GM23338 (cell line): ENCODE measurements around the gene OR1M1. TPM values are rescaled to one million over a fixed set of nuclear protein-coding genes. Genes with fewer than 3 reads are reported as not detected.

Experiments used
- ATAC-seq: fragments of 200-7000 bp; cut with Tn5 transposase; 3 replicates; pipeline ENCODE4 v1.9.1; 2020
- DNase-seq: peaks from one replicate; pipeline ENCODE4 v3.0.0-alpha.2; 2015; ENCODE audit warnings: low spot score
- H2AFZ ChIP-seq: fragments of 200-600 bp; sonication (generic); 2 replicates; pipeline ENCODE4 v1.8.0; 2016; ENCODE audit warnings: antibody characterized with exemption, mild to moderate bottlenecking, moderate library complexity
- H3F3A ChIP-seq: fragments of 200-600 bp; sonication (generic); replicated peaks from 2 replicates; pipeline ENCODE4 v1.8.0; 2017; ENCODE audit warnings: antibody characterized with exemption, mixed run types, low read depth
- H3K27ac ChIP-seq: fragments of 200-600 bp; sonication (generic); 2 replicates; pipeline ENCODE4 v1.6.1; 2016; ENCODE audit warnings: low read depth
- H3K27me3 ChIP-seq: fragments of 200-600 bp; sonication (generic); 2 replicates; pipeline ENCODE4 v1.8.0; 2016; ENCODE audit warnings: mild to moderate bottlenecking, mixed run types, moderate library complexity; ENCODE audit not compliant: insufficient read depth
- H3K36me3 ChIP-seq: fragments of 200-600 bp; sonication (generic); 2 replicates; pipeline ENCODE4 v1.8.0; 2016; ENCODE audit warnings: mild to moderate bottlenecking; ENCODE audit not compliant: insufficient read depth
- H3K4me1 ChIP-seq: fragments of 200-600 bp; sonication (generic); 2 replicates; pipeline ENCODE4 v1.8.0; 2016; ENCODE audit warnings: mild to moderate bottlenecking, moderate library complexity; ENCODE audit not compliant: insufficient read depth
- H3K4me2 ChIP-seq: fragments of 200-600 bp; sonication (generic); 2 replicates; pipeline ENCODE4 v1.7.1; 2017; ENCODE audit warnings: mixed run types
- H3K4me3 ChIP-seq: fragments of 200-600 bp; sonication (generic); 2 replicates; pipeline ENCODE4 v1.6.1; 2016; ENCODE audit warnings: mixed run types
- H3K79me2 ChIP-seq: fragments of 200-600 bp; sonication (generic); replicated peaks from 2 replicates; pipeline ENCODE4 v1.8.0; 2017; ENCODE audit warnings: mild to moderate bottlenecking; ENCODE audit not compliant: insufficient read depth
- H3K9me2 ChIP-seq: fragments of 200-600 bp; sonication (generic); 2 replicates; pipeline ENCODE4 v1.8.0; 2017; ENCODE audit not compliant: insufficient read depth
- H4K20me1 ChIP-seq: fragments of 200-600 bp; sonication (generic); replicated peaks from 2 replicates; pipeline ENCODE4 v1.8.0; 2017; ENCODE audit warnings: mild to moderate bottlenecking; ENCODE audit not compliant: insufficient read depth
- H3K27ac Mint-ChIP-seq: 2 replicates; pipeline ENCODE4 v1.8.0; 2020; ENCODE audit warnings: inconsistent platforms, mild to moderate bottlenecking, moderate library complexity, mixed read lengths
- H3K27me3 Mint-ChIP-seq: 3 replicates; pipeline ENCODE4 v1.8.0; 2022; ENCODE audit warnings: low read depth, mild to moderate bottlenecking, moderate library complexity, mixed read lengths, inconsistent platforms; ENCODE audit not compliant: insufficient read depth, poor library complexity
- H3K36me3 Mint-ChIP-seq: 3 replicates; pipeline ENCODE4 v1.8.0; 2021; ENCODE audit warnings: low read depth, mild to moderate bottlenecking, inconsistent platforms, moderate library complexity, mixed read lengths
- H3K4me1 Mint-ChIP-seq: 3 replicates; pipeline ENCODE4 v1.8.0; 2020; ENCODE audit warnings: mild to moderate bottlenecking, inconsistent platforms, mixed read lengths
- H3K4me3 Mint-ChIP-seq: 3 replicates; pipeline ENCODE4 v1.8.0; 2021; ENCODE audit warnings: moderate library complexity, mild to moderate bottlenecking, inconsistent platforms, mixed read lengths
- H3K9me3 Mint-ChIP-seq: 3 replicates; pipeline ENCODE4 v1.8.0; 2020; ENCODE audit warnings: moderate library complexity, mild to moderate bottlenecking, inconsistent platforms, mixed read lengths
- CREB1 ChIP-seq: fragments of 250-450 bp; sonication (Bioruptor Pico); IDR thresholded peaks from 2 replicates; pipeline ENCODE4 v1.5.0; 2020; ENCODE audit warnings: low read depth, mild to moderate bottlenecking, moderate library complexity
- CTCF ChIP-seq, 2 experiments: fragments of 200-600 bp in 1 of 2; sonication (generic) in 1 of 2; conservative IDR thresholded peaks; 2 replicates each; pipeline versions ENCODE4 v1.5.1 to v1.6.1; 2016 to 2017; ENCODE audit warnings: antibody characterized with exemption in 2 of 2, low read depth in 2 of 2, mild to moderate bottlenecking in 2 of 2, moderate library complexity in 1 of 2
- EZH2 ChIP-seq: fragments of 200-600 bp; sonication (generic); IDR thresholded peaks from one replicate; pipeline ENCODE4 v1.8.0; 2017; ENCODE audit warnings: antibody characterized with exemption, mild to moderate bottlenecking, low read depth; ENCODE audit not compliant: unreplicated experiment
- EZH2phosphoT487 ChIP-seq: fragments of 200-600 bp; sonication (generic); IDR thresholded peaks from one replicate; pipeline ENCODE4 v1.8.1; 2018; ENCODE audit warnings: antibody characterized with exemption; ENCODE audit not compliant: unreplicated experiment
- JUNB ChIP-seq: IDR thresholded peaks from one replicate; pipeline ENCODE4 v1.6.1; 2016; ENCODE audit warnings: antibody characterized with exemption; ENCODE audit not compliant: unreplicated experiment
- NANOG ChIP-seq: IDR thresholded peaks from 2 replicates; pipeline ENCODE4 v1.6.1; 2016; ENCODE audit warnings: antibody characterized with exemption, borderline replicate concordance
- POLR2AphosphoS5 ChIP-seq: IDR thresholded peaks from 2 replicates; pipeline ENCODE4 v1.6.1; 2016; ENCODE audit warnings: antibody characterized with exemption, low read depth
- STAT1 ChIP-seq: IDR thresholded peaks from one replicate; pipeline ENCODE4 v1.6.1; 2016; ENCODE audit warnings: antibody characterized with exemption; ENCODE audit not compliant: unreplicated experiment
- ZNF114 ChIP-seq: fragments of 250-450 bp; sonication (Bioruptor Pico); IDR thresholded peaks from 2 replicates; pipeline ENCODE4 v1.5.0; 2020; ENCODE audit warnings: mild to moderate bottlenecking, moderate library complexity
- ZNF331 ChIP-seq: fragments of 250-450 bp; sonication (Bioruptor Pico); IDR thresholded peaks from 2 replicates; pipeline ENCODE4 v1.5.0; 2020; ENCODE audit warnings: low read depth, mild to moderate bottlenecking, moderate library complexity
- polyA plus RNA-seq: library from polyadenylated mRNA; unstranded; fragments of >200 nt; fragmentation: Nextera tagmentation; extraction: Ambion mirVana; gene quantifications from 2 replicates; pipeline ENCODE4 v1.2.1, GENCODE V29; 2016
- total RNA-seq: library from RNA; depleted of rRNA; stranded (reverse); fragments of >200 nt; shearing (Covaris generic); gene quantifications from 2 replicates; pipeline ENCODE4 v1.2.3, GENCODE V29; 2014
- TF ChIP-seq, protein P1 (sequence below): IDR thresholded peaks from one replicate; pipeline ENCODE4 v1.6.1; 2018; ENCODE audit warnings: antibody characterized with exemption; ENCODE audit not compliant: unreplicated experiment
- TF ChIP-seq, protein P2 (sequence below): fragments of 250-450 bp; sonication (Bioruptor Pico); IDR thresholded peaks from 2 replicates; pipeline ENCODE4 v1.5.0; 2020; ENCODE audit warnings: mild to moderate bottlenecking, moderate library complexity
- TF ChIP-seq, protein P3 (sequence below): IDR thresholded peaks from 2 replicates; pipeline ENCODE4 v1.6.1; 2016; ENCODE audit warnings: antibody characterized with exemption

OR1M1 gene
- total and polyA plus RNA-seq, 2 experiments from 2014 or later = not detected

DNA sequence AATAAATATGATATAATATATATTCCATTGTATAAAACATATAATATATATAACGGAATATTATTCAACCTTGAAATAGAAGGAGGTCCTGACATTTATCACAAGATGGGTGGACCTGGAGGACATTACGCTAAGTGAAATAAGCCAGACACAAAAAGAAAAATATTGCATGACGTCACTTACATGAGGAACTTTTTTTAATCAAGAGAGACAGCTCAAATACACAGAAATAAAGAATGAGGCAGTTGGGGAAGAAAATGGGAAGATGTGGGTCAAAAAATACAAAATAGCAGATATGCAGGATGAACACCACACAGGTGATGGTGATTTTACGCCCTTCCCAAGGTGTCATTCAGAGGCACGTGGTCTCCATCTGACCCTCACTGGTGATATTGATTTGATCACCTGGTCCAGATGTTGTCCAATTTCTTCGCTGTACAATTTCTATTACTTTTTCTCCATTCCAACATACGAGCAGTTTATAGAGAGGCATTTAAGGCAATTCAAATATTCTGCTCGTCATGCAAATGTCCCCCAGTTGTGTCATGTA, 52.8 kb downstream of the OR1M1 start:
- H3K4me1 ChIP-seq = peaks cover 21% of the 10 kb centered on the region
- H3F3A ChIP-seq = no peaks in the 10 kb centered on the region
- DNase-seq (no peak), ATAC-seq (no peak)
- peak overlapping the region; percentile 100 for H2AFZ ChIP-seq
- Mint-ChIP-seq H3K27ac (peak overlapping the region; percentile 99; the same call in 1 of the 2 replicates), H3K36me3 (peaks cover 37% of the 10 kb centered on the region), H3K4me3 (peak overlapping the region; percentile 99), H3K27me3 (peaks cover 5% of the 10 kb centered on the region), H3K4me1 (peaks cover 6% of the 10 kb centered on the region; the same call in 1 of the 3 replicates), H3K9me3 (peaks cover 27% of the 10 kb centered on the region)
- no peaks in the 10 kb centered on the region for H3K36me3 ChIP-seq
- no peak overlapping the region for H3K27ac ChIP-seq
- TF ChIP-seq EZH2phosphoT487 (no peak), POLR2AphosphoS5 (no peak), CTCF (conservative IDR thresholded peaks at IDR 0.05; ENCODE audit: low read depth in 2 of 2) (no peak), CREB1 (CRISPR knock-in tag) (no peak), NANOG (no peak), ZNF114 (no peak), EZH2 (no peak), JUNB (no peak), STAT1 (no peak), ZNF331 (CRISPR knock-in tag) (no peak)
- TF ChIP-seq, protein P1, sequence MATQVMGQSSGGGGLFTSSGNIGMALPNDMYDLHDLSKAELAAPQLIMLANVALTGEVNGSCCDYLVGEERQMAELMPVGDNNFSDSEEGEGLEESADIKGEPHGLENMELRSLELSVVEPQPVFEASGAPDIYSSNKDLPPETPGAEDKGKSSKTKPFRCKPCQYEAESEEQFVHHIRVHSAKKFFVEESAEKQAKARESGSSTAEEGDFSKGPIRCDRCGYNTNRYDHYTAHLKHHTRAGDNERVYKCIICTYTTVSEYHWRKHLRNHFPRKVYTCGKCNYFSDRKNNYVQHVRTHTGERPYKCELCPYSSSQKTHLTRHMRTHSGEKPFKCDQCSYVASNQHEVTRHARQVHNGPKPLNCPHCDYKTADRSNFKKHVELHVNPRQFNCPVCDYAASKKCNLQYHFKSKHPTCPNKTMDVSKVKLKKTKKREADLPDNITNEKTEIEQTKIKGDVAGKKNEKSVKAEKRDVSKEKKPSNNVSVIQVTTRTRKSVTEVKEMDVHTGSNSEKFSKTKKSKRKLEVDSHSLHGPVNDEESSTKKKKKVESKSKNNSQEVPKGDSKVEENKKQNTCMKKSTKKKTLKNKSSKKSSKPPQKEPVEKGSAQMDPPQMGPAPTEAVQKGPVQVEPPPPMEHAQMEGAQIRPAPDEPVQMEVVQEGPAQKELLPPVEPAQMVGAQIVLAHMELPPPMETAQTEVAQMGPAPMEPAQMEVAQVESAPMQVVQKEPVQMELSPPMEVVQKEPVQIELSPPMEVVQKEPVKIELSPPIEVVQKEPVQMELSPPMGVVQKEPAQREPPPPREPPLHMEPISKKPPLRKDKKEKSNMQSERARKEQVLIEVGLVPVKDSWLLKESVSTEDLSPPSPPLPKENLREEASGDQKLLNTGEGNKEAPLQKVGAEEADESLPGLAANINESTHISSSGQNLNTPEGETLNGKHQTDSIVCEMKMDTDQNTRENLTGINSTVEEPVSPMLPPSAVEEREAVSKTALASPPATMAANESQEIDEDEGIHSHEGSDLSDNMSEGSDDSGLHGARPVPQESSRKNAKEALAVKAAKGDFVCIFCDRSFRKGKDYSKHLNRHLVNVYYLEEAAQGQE = no peak
- TF ChIP-seq, protein P2, sequence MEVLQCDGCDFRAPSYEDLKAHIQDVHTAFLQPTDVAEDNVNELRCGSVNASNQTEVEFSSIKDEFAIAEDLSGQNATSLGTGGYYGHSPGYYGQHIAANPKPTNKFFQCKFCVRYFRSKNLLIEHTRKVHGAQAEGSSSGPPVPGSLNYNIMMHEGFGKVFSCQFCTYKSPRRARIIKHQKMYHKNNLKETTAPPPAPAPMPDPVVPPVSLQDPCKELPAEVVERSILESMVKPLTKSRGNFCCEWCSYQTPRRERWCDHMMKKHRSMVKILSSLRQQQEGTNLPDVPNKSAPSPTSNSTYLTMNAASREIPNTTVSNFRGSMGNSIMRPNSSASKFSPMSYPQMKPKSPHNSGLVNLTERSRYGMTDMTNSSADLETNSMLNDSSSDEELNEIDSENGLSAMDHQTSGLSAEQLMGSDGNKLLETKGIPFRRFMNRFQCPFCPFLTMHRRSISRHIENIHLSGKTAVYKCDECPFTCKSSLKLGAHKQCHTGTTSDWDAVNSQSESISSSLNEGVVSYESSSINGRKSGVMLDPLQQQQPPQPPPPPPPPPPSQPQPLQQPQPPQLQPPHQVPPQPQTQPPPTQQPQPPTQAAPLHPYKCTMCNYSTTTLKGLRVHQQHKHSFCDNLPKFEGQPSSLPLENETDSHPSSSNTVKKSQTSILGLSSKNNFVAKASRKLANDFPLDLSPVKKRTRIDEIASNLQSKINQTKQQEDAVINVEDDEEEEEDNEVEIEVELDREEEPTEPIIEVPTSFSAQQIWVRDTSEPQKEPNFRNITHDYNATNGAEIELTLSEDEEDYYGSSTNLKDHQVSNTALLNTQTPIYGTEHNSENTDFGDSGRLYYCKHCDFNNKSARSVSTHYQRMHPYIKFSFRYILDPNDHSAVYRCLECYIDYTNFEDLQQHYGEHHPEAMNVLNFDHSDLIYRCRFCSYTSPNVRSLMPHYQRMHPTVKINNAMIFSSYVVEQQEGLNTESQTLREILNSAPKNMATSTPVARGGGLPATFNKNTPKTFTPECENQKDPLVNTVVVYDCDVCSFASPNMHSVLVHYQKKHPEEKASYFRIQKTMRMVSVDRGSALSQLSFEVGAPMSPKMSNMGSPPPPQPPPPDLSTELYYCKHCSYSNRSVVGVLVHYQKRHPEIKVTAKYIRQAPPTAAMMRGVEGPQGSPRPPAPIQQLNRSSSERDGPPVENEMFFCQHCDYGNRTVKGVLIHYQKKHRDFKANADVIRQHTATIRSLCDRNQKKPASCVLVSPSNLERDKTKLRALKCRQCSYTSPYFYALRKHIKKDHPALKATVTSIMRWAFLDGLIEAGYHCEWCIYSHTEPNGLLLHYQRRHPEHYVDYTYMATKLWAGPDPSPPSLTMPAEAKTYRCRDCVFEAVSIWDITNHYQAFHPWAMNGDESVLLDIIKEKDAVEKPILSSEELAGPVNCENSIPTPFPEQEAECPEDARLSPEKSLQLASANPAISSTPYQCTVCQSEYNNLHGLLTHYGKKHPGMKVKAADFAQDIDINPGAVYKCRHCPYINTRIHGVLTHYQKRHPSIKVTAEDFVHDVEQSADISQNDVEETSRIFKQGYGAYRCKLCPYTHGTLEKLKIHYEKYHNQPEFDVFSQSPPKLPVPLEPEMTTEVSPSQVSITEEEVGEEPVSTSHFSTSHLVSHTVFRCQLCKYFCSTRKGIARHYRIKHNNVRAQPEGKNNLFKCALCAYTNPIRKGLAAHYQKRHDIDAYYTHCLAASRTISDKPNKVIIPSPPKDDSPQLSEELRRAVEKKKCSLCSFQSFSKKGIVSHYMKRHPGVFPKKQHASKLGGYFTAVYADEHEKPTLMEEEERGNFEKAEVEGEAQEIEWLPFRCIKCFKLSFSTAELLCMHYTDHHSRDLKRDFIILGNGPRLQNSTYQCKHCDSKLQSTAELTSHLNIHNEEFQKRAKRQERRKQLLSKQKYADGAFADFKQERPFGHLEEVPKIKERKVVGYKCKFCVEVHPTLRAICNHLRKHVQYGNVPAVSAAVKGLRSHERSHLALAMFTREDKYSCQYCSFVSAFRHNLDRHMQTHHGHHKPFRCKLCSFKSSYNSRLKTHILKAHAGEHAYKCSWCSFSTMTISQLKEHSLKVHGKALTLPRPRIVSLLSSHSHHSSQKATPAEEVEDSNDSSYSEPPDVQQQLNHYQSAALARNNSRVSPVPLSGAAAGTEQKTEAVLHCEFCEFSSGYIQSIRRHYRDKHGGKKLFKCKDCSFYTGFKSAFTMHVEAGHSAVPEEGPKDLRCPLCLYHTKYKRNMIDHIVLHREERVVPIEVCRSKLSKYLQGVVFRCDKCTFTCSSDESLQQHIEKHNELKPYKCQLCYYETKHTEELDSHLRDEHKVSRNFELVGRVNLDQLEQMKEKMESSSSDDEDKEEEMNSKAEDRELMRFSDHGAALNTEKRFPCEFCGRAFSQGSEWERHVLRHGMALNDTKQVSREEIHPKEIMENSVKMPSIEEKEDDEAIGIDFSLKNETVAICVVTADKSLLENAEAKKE (CRISPR knock-in tag) = no peak
- TF ChIP-seq, protein P3, sequence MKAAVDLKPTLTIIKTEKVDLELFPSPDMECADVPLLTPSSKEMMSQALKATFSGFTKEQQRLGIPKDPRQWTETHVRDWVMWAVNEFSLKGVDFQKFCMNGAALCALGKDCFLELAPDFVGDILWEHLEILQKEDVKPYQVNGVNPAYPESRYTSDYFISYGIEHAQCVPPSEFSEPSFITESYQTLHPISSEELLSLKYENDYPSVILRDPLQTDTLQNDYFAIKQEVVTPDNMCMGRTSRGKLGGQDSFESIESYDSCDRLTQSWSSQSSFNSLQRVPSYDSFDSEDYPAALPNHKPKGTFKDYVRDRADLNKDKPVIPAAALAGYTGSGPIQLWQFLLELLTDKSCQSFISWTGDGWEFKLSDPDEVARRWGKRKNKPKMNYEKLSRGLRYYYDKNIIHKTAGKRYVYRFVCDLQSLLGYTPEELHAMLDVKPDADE = no peak
- no peaks in the 10 kb centered on the region for H3K27me3 ChIP-seq
- H3K4me3 ChIP-seq = peak overlapping the region; percentile 91
- peaks cover 23% of the 10 kb centered on the region for H4K20me1 ChIP-seq
- H3K9me2 ChIP-seq = no peaks in the 10 kb centered on the region
- peaks cover 45% of the 10 kb centered on the region for H3K79me2 ChIP-seq
- peak overlapping the region; percentile 81 for H3K4me2 ChIP-seq
